Mesodermal cell (in vitro differentiated cells): Measurements from ENCODE around the gene ADGRG3.
"Not testable (repeated sequence)": the region's sequence is repeated elsewhere in the genome, so short reads cannot be mapped to it uniquely, and the experiment has no call there.

Experiments
- H3K27ac ChIP-seq: 2 replicates; pipeline ENCODE4 v1.7.0; 2013; ENCODE audit warnings: mild to moderate bottlenecking, low read depth, low read length, moderate library complexity; ENCODE audit not compliant: severe bottlenecking
- H3K36me3 ChIP-seq: 2 replicates; pipeline ENCODE4 v1.7.1; 2013; ENCODE audit warnings: mild to moderate bottlenecking, low read length, moderate library complexity; ENCODE audit not compliant: control insufficient read depth, insufficient read depth
- H3K4me1 ChIP-seq: one replicate; pipeline ENCODE4 v1.7.1; 2013; ENCODE audit warnings: mild to moderate bottlenecking, low read length; ENCODE audit not compliant: insufficient read depth, control insufficient read depth, poor library complexity, severe bottlenecking
- H3K4me3 ChIP-seq: 2 replicates; pipeline ENCODE4 v1.7.0; 2013; ENCODE audit warnings: low read length, control low read depth, mild to moderate bottlenecking; ENCODE audit not compliant: insufficient read depth, poor library complexity, severe bottlenecking; ENCODE audit errors: extremely low read depth
- H3K9me3 ChIP-seq: 2 replicates; pipeline ENCODE4 v1.7.1; 2013; ENCODE audit warnings: mild to moderate bottlenecking, low read length, moderate library complexity; ENCODE audit not compliant: control insufficient read depth
- WGBS, 2 experiments: methylation state at CpG; one replicate each; pipeline ENCODE4 v1.1.5; 2013; ENCODE audit warnings: missing lambda C conversion rate in 2 of 2; ENCODE audit not compliant: insufficient coverage in 2 of 2; 5-methylcytosine and 5-hydroxymethylcytosine counted together

ADGRG3 gene

DNA sequence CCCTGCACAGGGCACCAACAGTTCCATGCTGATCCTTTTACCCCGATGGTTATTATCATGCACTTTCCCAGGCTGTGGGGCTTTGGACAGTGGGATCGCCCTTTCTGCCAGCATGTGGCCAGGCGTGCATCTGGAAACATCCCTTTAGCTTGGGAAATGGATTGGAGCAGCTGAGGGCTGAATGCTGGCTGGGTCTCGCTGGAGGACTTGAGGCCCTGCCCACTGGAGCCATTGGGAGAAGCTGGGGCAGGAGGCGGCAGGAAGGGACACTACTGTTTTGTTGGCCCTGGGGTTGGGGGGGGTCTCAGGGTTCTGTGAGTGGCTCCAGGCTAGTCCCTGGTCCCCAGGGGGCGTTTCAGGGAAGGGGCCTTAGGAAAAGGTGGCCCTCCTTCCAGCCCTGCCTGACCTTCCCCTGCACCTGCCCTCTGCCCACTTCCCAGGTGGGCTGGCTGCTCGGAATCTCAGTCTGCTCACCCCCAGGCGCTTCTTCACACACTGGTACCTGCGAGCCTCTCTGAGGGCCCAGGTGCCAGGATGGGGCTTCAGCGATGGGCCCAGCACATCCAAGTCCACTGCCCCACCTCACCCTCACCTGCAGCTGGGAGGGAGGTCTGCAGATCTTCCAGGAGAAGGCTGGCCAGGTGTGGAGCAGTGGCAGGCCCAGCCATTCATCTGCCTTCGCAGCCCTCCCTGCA, 1.6 kb upstream of the ADGRG3 start:
- Histone ChIP-seq H3K36me3 (no peaks in the 10 kb centered on the region), H3K9me3 (no peaks in the 10 kb centered on the region), H3K27ac (no peak overlapping the region), H3K4me1 (peaks cover 20% of the 10 kb centered on the region), H3K4me3 (no peak overlapping the region)
- 84 to 89% methylated on average over 6 to 8 of the region's 11 CpGs for WGBS, 2 experiments

DNA sequence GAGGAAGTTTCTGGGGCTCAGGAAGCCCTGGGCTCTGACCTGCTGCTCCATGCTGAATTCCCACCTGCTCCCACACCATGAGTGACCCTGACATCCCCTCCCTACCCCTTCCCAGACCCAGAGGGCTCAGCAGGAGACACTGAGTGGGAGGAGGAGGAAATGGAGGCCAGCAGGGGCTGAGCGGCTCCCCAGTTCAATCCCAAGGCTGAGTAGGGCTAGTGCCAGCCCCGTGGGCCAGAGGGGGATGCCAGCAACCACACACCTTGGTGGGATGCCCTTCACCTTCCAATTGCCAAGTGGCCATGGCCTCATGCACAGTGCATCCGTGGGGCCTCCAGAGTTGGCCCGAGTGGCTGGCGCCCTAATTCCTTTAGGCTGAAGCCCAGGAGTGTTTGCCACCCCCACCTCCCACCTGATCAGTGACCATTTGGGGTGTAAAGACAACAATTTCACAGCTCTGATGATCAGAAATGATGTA, 1.0 kb upstream of the ADGRG3 start:
- H3K4me3 ChIP-seq = no peak overlapping the region
- 78 to 94% methylated on average over 2 to 3 of the region's 5 CpGs for WGBS, 2 experiments
- no peaks in the 10 kb centered on the region for H3K36me3 ChIP-seq
- no peak overlapping the region for H3K27ac ChIP-seq
- peaks cover 20% of the 10 kb centered on the region for H3K4me1 ChIP-seq
- no peaks in the 10 kb centered on the region for H3K9me3 ChIP-seq

DNA sequence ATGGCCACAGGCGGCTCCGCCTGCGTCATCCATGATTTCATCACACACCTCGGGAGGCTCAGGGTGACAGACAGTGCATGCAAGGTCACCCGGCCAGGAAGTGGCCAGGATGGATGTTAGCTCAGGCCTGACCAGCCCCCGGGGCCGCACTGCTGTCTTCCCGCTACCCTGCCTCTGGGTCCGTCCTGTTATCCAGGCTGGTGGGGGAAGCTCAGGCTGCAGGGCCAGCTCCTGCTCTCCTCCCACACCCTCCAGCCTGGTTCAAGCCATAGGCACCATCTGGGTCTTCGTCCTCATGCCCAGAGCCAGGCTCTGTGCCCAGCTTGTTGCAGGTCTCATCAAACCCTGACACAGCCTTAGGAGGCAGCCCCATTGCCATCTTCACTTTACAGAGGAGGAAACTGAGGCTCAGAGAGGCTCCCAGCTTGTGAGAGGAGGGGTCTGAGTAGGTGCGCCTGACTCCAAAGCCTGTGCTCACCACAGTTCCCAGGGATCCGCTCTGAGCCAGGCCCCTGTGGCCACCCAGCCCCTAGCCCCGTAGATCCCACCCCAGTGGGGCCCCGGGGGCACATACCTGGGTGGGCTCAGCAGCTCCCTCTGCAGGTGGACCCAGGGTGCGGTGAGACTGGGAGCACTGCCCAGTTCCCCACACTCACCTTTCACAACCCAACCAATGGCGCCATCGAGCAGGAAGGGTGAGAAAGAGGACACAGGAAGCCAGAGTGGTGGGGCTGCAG, 412 bp upstream of the ADGRG3 start:
- peaks cover 20% of the 10 kb centered on the region for H3K4me1 ChIP-seq
- H3K36me3 ChIP-seq = no peaks in the 10 kb centered on the region
- no peaks in the 10 kb centered on the region for H3K9me3 ChIP-seq
- 86 to 91% methylated on average over 12 to 15 of the region's 17 CpGs for WGBS, 2 experiments
- no peak overlapping the region for H3K27ac ChIP-seq
- H3K4me3 ChIP-seq = no peak overlapping the region

DNA sequence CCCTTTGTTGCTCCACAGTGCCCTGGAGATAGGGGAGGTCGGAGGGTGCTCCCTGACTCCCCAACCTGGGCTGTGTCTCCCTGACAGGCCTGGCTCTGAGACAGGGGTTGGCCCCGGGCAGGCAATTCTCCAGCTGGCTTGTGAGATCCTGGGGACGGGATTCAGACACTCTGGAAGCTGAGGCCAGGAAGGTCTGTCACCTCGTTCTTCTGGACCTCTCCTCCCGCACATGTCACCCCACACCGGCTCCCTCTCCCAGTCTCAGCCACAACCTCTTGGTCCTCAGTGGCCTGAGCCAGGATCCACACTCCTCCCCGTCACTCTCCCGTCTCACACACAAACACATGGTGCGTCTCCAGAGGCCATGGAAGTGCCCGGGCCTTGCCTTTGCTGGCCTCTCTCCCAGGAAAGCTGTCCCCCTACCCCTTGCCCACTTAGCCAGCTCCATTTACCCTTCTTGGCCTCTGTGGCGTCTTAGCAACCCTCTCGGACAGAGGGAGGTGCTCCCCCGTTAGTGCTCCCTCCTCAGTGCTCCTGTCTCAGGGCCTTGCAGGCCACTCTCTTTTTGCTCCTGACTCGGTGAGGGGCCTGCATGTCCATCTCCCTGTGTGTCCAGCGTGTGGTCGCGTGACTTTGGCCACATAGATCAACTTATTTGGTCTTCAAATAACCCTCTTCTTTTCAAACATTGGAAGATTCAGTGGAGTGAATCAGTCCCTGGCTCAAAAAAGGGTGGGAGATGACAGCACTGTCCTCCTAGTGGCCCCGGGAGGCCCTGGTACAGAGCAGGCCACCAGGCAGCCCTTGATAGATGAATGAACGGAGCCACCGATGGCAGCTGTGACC, 747 bp downstream of the ADGRG3 start:
- Histone ChIP-seq H3K36me3 (no peaks in the 10 kb centered on the region), H3K4me3 (no peak overlapping the region), H3K27ac (no peak overlapping the region), H3K4me1 (peaks cover 22% of the 10 kb centered on the region), H3K9me3 (no peaks in the 10 kb centered on the region)
- WGBS, 2 experiments = 95 to 97% methylated on average over 19 of the region's 20 CpGs

DNA sequence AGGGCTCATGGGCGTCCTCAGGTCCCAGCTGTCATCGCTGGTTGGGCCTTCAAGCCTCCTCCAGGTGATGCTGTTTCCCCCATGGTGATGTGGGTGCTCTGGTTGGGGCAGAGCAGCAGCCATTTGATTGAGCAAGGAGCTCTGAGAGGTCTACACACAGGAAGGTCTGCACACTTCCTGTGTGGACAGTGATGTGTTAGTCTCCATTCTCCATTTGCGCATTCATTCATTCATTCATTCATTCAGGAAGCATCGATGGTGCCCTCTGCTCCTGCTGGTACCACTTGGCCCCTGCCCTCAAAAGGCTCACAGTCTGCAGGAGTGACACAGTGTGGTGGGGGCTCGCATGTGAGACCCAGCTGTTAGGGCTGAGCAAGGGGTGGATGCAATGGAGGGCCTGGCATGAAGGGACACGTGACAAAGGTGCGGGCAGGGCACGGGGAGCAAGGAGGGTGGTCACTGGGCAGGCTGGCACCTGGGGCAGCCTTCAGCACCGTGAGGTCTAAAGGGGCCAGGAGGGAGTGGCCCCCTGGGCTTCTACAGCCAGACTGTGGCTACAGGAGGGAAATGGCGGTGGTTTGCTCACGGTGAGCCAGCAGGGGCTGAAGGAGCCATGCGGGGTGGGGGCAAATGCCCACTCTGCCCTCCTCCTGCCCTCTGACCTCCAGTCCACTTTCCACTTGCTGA, 1.5 kb downstream of the ADGRG3 start:
- peaks cover 22% of the 10 kb centered on the region for H3K4me1 ChIP-seq
- H3K9me3 ChIP-seq = no peaks in the 10 kb centered on the region
- no peaks in the 10 kb centered on the region for H3K36me3 ChIP-seq
- 94 to 97% methylated on average over 7 to 9 of the region's 12 CpGs for WGBS, 2 experiments
- no peak overlapping the region for H3K4me3 ChIP-seq
- H3K27ac ChIP-seq = no peak overlapping the region

DNA sequence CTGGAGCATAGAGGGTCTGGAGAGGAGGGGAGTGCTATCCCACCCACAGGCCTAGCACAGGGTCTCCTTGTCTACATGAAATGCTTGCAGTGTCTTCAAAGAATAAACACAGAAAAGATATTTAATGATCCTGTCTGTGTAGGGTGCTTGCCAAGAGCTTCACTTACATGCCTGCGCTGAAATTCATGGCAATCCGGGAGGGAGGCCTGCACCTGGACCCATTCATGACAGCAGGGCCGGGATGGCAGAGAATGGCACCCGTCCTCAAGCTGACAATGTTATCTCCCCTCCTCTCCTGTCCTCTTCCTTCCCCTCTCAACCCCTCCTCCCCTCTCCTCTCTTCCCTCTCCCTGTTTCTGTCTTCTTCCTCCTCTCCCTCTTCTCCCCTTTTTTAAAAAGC, 2.1 kb downstream of the ADGRG3 start:
- WGBS, 2 experiments = 72 to 82% methylated on average over 4 of the region's 4 CpGs

DNA sequence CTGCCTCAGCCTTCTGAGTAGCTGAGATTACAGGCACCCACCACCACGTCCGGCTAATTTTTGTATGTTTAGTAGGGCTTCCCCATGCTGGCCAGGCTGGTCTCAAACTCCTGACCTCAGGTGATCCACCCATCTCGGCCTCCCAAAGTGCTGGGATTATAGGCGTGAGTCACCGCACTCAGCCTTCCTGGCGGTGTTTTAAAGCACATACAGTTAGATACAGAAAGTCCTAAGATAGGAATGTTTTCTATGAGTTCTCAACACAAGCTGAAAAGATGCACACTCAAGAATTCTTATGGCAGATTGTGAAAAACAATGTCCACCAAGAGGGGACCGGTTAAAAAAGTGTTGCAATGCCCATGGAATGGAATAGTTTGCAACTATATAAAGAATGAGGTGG, 3.3 kb downstream of the ADGRG3 start:
- 90% methylated on average over 2 to 4 of the region's 7 CpGs for WGBS, 2 experiments
- not testable (repeated sequence) for H3K9me3 ChIP-seq, H3K4me3 ChIP-seq, H3K36me3 ChIP-seq, H3K27ac ChIP-seq
- H3K4me1 ChIP-seq = peaks cover 34% of the 10 kb centered on the region

More for the DNA sequence above, 2.1 kb downstream of the ADGRG3 start:
- Histone ChIP-seq H3K36me3 (no peaks in the 10 kb centered on the region), H3K9me3 (no peaks in the 10 kb centered on the region), H3K4me1 (peaks cover 22% of the 10 kb centered on the region), H3K27ac (no peak overlapping the region), H3K4me3 (no peak overlapping the region)

DNA sequence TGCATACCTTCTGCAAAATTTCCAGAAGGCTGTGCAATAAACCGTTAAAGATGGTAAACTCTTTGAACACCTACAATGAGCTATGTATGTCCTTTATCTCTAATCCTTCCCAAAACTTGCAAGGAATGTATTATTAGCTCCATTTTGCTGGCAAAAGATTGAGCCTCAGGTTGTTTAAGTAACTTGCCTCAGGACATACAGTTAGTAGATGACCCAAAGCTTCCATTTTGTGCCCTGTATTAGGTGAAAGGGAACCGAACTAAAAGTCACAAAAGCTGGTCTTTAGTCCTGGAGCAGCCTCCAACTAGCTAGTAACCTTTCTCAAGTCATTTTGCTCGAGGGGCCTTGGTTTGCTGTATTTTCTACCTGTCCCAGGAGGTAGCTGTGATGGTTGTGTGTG, 4.3 kb downstream of the ADGRG3 start:
- Histone ChIP-seq H3K9me3 (no peaks in the 10 kb centered on the region), H3K4me3 (no peak overlapping the region), H3K27ac (no peak overlapping the region), H3K36me3 (no peaks in the 10 kb centered on the region), H3K4me1 (peaks cover 36% of the 10 kb centered on the region)
- WGBS, 2 experiments = 93% methylated on average over 2 to 3 of the region's 3 CpGs

DNA sequence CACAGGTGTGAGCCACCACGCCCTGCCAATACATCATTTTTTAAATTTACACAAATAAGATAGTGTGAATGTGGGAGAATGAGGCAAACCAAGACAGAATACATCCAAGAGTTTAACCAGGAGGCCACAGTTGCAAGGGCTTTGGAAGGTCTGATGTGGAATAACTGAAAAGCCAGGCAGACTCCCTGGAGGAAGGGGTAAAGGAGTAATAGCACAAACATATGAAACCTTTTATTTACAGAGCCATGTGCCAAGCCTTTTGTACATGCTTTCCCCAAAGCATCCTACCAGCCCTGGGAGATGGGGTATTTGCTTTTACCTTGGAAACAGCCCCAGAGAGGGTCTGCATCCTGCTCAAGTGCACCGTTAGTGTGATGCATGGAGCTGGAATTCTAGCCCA, 4.7 kb downstream of the ADGRG3 start:
- Histone ChIP-seq H3K27ac (no peak overlapping the region), H3K4me3 (no peak overlapping the region), H3K36me3 (no peaks in the 10 kb centered on the region), H3K4me1 (peaks cover 32% of the 10 kb centered on the region), H3K9me3 (no peaks in the 10 kb centered on the region)
- WGBS, 2 experiments = 86% methylated on average over 1 of the region's 2 CpGs
